Fibroblast of the conjunctiva (primary cell): ENCODE measurements around the gene RXFP3.
"Not testable (repeated sequence)": the region's sequence is repeated elsewhere in the genome, so short reads cannot be mapped to it uniquely, and the experiment has no call there.

Experiments used
- DNase-seq: peaks from one replicate; pipeline ENCODE4 v3.0.0-alpha.2; 2010; ENCODE audit warnings: low read depth

RXFP3 gene

DNA sequence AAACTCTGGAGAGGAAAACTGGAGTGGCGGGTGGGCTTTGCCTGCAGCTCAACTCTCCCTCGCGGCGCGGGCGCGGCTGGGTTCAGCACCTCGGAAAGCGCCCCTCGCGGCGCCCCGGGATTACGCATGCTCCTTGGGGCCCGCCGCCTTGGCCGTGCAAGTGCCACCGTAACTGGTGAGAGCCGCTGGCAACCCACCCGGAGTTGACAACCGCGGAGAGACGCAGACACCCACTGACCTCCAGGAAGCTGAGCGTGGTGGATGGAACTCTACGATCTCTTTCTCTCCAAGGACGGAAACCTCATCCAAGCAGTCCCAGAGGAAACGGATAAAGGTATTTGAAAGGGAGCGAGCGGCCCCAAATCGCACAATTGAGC, 194 bp upstream of the RXFP3 start:
- DNase-seq: peak; percentile 6

- DNase-seq: no peak
Observed at GRCh38 chr5:33937017-33937706, 976 bp downstream of the RXFP3 start.

- no peak for DNase-seq
Observed at GRCh38 chr5:33937707-33938506, 1.7 kb downstream of the RXFP3 start.

DNA sequence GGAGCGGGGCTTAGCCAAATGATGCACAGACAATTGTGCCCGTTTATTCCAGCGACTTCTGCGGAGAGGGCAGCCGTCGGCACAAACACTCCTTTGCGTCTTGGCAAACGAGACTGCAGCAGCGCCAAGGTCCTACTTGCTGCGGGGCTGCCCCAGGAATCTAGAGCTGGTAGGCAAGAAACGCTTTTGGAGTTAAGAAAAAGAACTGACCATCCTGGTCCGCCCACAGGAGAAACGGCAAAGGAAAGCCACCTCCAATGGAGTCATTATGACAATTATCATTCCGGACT, 2.3 kb downstream of the RXFP3 start:
- DNase-seq: no peak

DNA sequence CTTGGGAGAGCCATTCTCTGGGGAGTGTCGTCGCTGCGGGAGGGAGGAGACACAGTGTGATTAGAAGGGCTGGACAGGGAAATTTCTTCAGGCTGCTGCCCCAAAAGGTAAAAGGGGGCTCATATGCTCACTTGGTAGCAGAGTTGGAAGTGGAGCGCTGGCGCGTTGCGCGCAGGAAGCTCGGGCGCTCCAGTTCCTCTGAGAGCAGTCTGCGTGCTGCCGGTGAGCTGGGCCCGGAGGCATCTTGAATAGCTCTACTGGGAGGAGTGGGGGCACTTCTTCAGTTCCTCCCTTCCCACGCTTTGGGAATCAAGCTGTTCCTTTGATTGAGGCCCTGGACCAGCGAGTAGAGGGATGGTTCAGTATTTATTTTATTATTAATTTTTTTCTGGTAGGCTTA, 2.7 kb downstream of the RXFP3 start:
- no peak for DNase-seq

- no peak for DNase-seq
Observed at GRCh38 chr5:33939556-33940262, 3.5 kb downstream of the RXFP3 start.

GRCh38 chr5:33941090-33941489, 4.9 kb downstream of the RXFP3 start:
- no peak for DNase-seq

GRCh38 chr5:33944543-33945132, 8.5 kb downstream of the RXFP3 start:
- no peak for DNase-seq

DNA sequence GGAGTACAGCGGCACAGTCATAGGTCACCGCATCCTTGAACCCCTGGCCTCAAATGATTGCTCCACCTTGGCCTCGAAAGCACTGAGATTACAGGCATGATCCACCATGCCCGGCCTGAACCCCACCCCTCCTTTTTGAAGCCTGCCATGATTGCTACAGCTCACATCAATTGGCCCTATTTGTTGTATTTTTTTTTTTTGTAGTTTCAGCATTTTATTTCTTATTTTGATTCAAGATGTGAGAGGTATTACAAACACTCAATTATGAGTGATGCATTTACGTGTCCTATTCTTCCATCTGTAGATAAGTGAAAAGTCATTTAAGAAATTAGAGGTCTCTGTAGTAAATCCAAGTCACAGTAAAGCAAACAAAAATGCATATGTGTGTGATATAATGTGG, 16.0 kb downstream of the RXFP3 start:
- not testable (repeated sequence) for DNase-seq

DNA sequence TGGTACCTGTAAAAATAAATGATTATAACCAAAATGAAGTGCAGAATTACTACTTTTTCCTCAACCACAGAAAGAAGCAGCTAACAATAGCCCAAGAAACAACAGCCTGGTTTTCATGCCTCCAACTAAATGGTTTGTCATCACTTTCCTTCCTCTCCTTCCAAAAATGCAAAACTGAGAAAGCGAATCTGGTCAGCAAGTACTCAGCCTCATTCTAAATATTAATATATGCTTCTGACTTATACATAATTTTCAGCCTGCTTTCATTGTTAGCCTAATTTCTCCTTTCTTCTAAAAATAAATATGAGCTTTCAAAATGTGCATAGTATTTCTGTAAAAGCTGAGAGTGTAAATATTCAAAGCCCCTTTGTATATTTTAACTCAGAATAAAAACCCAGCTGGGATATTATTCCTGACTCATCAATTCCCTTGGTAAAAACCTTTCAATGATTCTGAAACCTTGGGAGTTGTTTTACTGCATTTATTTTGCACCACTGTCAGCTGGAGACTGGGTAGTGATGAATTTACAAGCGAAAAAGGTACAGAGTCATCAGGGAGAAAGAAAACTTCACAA, 21.5 kb downstream of the RXFP3 start:
- DNase-seq: no peak

DNA sequence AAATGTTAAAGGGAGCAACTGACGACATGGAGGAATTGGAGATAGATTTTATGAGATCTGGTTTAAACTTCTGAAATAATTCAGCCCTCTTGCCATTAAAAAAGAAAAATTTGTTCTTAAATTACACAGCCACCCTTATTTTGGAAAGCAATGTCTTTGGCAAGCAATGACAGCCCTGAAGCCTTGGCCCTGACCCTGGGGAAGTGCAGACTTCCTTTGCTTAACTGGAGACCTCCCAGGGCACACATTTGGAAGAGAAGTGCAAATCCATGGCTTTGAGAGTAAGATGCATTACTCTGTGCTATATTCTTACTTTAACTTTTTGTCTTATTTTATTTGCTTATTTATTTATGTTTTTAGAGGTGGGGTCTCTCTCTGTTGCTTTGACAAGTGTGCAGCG, 22.0 kb downstream of the RXFP3 start:
- no peak for DNase-seq

GRCh38 chr5:33964132-33964700, 28.0 kb downstream of the RXFP3 start:
- DNase-seq: no peak

DNA sequence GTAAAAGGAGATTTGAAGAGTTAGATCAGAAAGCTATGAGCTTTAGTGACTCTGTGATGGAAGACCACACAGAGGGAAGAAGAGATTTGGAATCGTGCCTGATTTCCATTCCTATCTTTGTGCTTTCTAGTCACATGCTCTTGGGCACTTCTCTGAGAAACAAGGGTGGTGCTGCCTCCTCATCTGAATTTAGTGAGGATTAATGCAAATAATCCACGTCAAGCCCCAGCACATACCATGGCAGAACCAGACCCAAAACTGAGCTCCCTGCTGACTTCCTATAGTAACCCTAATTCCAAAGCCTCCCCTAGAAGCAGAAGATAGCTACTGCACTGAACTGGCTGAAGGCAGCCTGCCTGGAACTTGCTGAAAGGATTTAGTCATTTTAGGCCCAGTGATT, 30.6 kb downstream of the RXFP3 start:
- DNase-seq: no peak

DNA sequence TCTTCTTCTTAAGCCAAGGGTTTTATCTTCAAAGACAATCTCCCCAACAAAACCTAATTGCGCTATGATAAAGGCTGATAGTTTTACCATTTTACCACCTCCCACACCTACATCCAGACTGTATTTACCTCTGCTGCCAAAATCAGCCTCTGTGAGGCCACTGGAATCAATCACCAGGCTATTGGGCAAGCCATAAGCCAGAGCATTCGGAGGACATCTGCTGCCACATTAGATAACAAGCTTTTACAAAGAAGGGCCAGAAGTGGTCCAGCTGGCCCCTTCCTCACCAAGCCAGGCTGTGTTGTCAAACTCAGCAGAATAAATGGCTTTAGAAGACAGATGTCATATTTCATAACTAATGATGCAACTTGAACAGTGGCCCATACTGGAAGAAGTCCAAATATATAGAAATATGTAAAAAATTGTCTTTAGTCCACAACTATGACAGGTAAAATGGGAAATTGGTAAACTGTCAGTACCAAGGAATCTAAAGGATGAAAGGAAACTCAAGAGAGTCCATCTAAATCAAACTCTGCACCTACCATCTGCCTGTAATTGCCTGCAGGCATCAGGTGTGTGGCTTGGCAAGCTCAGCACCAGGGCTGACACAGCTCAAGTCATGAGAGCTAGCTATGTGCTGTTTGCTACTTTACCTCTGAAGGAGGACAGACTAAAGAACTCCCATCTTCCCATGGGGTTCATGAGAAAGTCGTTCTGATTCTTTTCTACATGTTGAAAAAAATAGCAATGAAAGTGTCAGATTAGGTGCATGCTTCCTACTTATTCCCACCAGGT, 32.2 kb downstream of the RXFP3 start:
- DNase-seq: no peak

DNA sequence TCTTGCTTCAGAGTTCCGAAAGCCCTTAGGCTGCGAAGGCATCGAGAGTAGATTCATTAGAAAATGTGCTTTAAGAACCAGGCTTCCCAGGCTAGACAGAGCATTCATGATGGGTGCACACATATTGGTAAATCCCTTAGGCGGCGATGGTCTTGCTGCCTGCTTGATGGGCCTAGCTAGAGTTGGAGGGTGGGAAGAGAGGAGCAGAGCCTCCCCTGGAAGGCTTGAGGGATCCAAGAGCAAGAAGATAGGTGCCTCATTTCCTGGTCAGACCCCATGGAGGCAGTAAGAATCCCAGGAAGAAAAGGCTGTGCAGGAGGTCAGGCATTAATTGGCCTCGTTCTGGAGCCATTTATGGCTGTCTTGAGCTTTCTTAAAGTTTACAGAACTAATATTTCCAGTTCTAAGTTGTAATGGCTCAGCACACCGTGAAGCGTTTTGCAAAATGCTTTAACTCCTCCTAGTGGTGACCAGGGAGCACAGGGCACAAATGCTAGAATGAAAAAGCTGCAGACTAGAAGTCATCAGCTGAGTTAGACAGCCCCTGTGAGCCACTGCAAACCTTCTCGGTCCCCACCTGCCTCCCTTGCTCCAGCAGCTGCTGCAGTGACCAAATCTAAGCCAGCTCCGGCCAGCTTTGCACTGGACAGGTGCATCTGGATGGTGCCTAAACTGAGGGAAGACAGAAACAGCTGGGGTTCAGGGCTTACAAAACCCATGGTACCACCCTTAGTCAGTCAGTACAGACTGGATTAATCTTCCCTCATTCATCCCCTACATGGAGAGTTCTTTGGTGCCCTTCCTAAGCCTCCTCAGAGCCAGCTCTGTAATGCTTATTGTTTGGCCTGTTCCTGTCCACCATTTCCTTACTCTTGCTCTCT, 33.6 kb downstream of the RXFP3 start:
- DNase-seq: peak; percentile 48

- DNase-seq: no peak
Observed at GRCh38 chr5:33973271-33973670, 37.1 kb downstream of the RXFP3 start.

DNA sequence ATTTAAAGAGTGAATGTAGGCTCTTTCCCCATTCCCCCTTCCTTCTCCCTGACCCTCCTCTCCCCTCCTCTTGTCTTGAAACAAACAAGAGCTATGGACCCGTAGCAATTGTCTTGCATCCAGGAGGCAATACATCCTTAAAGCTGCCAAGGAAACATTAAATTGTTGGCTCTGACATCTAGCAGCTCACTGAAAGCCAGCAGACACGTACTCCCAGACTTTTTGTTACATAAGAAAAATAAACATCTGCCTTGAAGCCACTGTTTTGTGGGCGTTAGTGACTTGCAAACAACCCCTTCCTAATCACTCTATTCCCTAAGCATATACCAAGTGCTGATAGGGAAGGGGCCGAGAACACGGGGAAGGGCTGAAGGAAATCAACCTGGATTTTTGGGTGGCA, 39.7 kb downstream of the RXFP3 start:
- no peak for DNase-seq

DNA sequence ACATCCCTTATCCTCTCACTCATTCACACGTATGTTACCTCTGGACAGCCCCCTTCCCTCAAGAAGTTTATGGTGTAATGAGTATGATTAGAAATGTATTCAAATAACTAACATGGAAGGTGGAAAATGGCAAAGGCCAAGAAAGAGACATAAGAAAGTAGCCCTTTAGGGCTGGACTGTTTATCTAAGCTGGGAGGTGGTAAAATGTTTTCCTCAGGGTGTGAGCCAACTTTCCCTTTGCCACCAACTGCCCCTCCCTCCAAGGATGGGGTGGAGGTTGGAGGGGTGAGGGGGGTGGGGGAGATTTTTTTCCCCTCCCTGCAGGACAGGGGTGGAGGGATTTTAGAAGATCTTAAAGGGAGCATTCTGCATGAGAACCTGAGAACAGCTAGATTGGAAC, 40.1 kb downstream of the RXFP3 start:
- DNase-seq: no peak

DNA sequence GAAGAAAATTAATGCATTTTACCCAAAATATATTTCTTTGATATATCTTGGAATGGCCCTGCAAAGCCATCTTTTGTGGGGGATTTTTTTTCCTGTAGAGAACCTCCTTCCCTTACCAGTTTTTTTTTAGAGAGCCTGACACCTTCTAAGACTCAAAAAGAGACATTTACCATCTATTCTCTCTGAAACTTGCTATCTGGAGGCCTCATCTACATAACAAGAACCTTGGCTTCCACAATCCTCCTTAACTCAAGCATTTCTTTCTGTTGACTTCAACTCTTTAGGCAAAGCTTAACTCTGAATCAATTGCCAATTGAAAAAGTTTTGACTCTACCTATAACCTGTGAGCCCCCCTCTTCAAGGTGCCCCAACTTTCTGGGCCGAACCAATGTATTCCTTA, 42.1 kb downstream of the RXFP3 start:
- no peak for DNase-seq

GRCh38 chr5:33980030-33980429, 43.8 kb downstream of the RXFP3 start:
- no peak for DNase-seq
